Endothelial cell of umbilical vein (primary cell): ENCODE measurements around the gene ATP13A4. TPM values are rescaled to one million over a fixed set of nuclear protein-coding genes. Genes with fewer than 3 reads are reported as not detected.

Experiments used
- BruUV-seq: library from RNA; stranded (reverse); fragments of 400-500 nt; replicated peaks from 2 replicates; lab custom pipeline; 2021; lab: Mats Ljungman, UMichigan
- CTCF ChIA-PET: fragments of 300-600, 350-600 bp; sonication (Branson Sonifier 250); formaldehyde crosslinking; loops from one replicate; lab custom pipeline; 2021; ENCODE audit warnings: antibody characterized with exemption, inconsistent platforms; lab: Charles Lee
- POLR2A ChIA-PET: fragments of 300-600, 350-600 bp; sonication (Branson Sonifier 250); formaldehyde crosslinking; loops from one replicate; lab custom pipeline; 2021; ENCODE audit warnings: antibody characterized with exemption, inconsistent platforms; lab: Charles Lee
- DNase-seq: peaks from one replicate; pipeline ENCODE4 v3.0.0-alpha.2; 2011; ENCODE audit warnings: low read depth, low spot score
- FAIRE-seq: peaks from 2 replicates; lab custom pipeline; 2011; peaks lifted over from hg19 to GRCh38; lab: Jason Lieb, UNC
- H2AFZ ChIP-seq: 2 replicates; pipeline ENCODE4 v1.6.0; 2012; ENCODE audit warnings: low read depth, low read length, control low read depth, inconsistent platforms
- H3K27ac ChIP-seq: 2 replicates; pipeline ENCODE4 v1.5.1; 2011; ENCODE audit warnings: low read depth, mild to moderate bottlenecking, control low read depth, low read length, moderate library complexity; ENCODE audit not compliant: insufficient read depth
- H3K27me3 ChIP-seq, 2 experiments: 2 replicates each; pipeline versions ENCODE4 v1.6.0 to v1.6.1; 2011; ENCODE audit warnings: low read length in 2 of 2, mixed read lengths in 1 of 2; ENCODE audit not compliant: control insufficient read depth in 2 of 2, insufficient read depth in 2 of 2
- H3K36me3 ChIP-seq, 2 experiments: 2 replicates in 1 of 2; 3 replicates in 1 of 2; pipeline ENCODE4 v1.5.1; 2011; ENCODE audit warnings: low read length in 2 of 2, mild to moderate bottlenecking in 1 of 2, moderate library complexity in 1 of 2; ENCODE audit not compliant: control insufficient read depth in 2 of 2, insufficient read depth in 2 of 2; ENCODE audit errors: extremely low read depth in 1 of 2
- H3K4me1 ChIP-seq: 3 replicates; pipeline ENCODE4 v1.5.1; 2011; ENCODE audit warnings: mild to moderate bottlenecking, low read length; ENCODE audit not compliant: control insufficient read depth, insufficient read depth; ENCODE audit errors: extremely low read depth
- H3K4me2 ChIP-seq: 2 replicates; pipeline ENCODE4 v1.6.1; 2011; ENCODE audit warnings: low read length, control low read depth, mixed read lengths; ENCODE audit not compliant: insufficient read depth
- H3K4me3 ChIP-seq, 3 experiments: fragments of 200-600 bp in 1 of 3; sonication (generic), shearing (Covaris generic) in 1 of 3; replicated peaks in 1 of 3; 2 replicates each; pipeline ENCODE4 v1.5.1; 2011 to 2016; ENCODE audit warnings: control low read depth in 3 of 3, low read length in 3 of 3, mild to moderate bottlenecking in 2 of 3, inconsistent platforms in 1 of 3, low read depth in 1 of 3, moderate library complexity in 1 of 3; ENCODE audit not compliant: insufficient read depth in 1 of 3
- H3K79me2 ChIP-seq: 2 replicates; pipeline ENCODE4 v1.6.0; 2012; ENCODE audit warnings: low read length, inconsistent platforms; ENCODE audit not compliant: control insufficient read depth, insufficient read depth
- H3K9ac ChIP-seq: replicated peaks from 2 replicates; pipeline ENCODE3; 2011; ENCODE audit warnings: low read length, control low read depth; ENCODE audit not compliant: insufficient read depth; ENCODE audit errors: extremely low read depth
- H3K9me1 ChIP-seq: replicated peaks from 3 replicates; pipeline ENCODE4 v1.6.0; 2011; ENCODE audit warnings: mild to moderate bottlenecking, low read length; ENCODE audit not compliant: control insufficient read depth, insufficient read depth; ENCODE audit errors: extremely low read depth
- H3K9me3 ChIP-seq: replicated peaks from 2 replicates; pipeline ENCODE4 v1.5.1; 2012; ENCODE audit warnings: low read length, inconsistent platforms; ENCODE audit not compliant: control insufficient read depth, insufficient read depth
- H4K20me1 ChIP-seq: replicated peaks from 2 replicates; pipeline ENCODE3; 2011; ENCODE audit warnings: mild to moderate bottlenecking, low read length; ENCODE audit not compliant: control insufficient read depth, insufficient read depth; ENCODE audit errors: extremely low read depth
- CTCF ChIP-seq, 2 donors: IDR thresholded peaks; 1 replicate in 1 of 2; 2 replicates in 1 of 2; pipeline ENCODE4 v1.5.1; 2011; ENCODE audit warnings: low read length in 2 of 2, mild to moderate bottlenecking in 2 of 2, moderate library complexity in 2 of 2, control low read depth in 1 of 2, inconsistent platforms in 1 of 2, low read depth in 1 of 2; ENCODE audit not compliant: insufficient read depth in 1 of 2; ENCODE audit errors: extremely low read depth in 1 of 2
- EZH2 ChIP-seq: IDR thresholded peaks from 2 replicates; pipeline ENCODE4 v1.6.1; 2012; ENCODE audit warnings: borderline replicate concordance, low read depth, mild to moderate bottlenecking, moderate library complexity, low read length, inconsistent platforms; ENCODE audit not compliant: severe bottlenecking
- FOS ChIP-seq: IDR thresholded peaks from 2 replicates; pipeline ENCODE4 v1.6.1; 2011; ENCODE audit warnings: mild to moderate bottlenecking, low read length, moderate library complexity, borderline replicate concordance; ENCODE audit not compliant: insufficient read depth
- GATA2 ChIP-seq: IDR thresholded peaks from 2 replicates; pipeline ENCODE4 v1.7.0; 2011; ENCODE audit warnings: low read depth, mild to moderate bottlenecking, moderate library complexity, mixed read lengths, low read length; ENCODE audit not compliant: insufficient read length, insufficient read depth
- JUN ChIP-seq: IDR thresholded peaks from 2 replicates; pipeline ENCODE4 v1.6.1; 2011; ENCODE audit warnings: borderline replicate concordance, low read depth; ENCODE audit not compliant: insufficient read length, insufficient read depth
- MYC ChIP-seq: IDR thresholded peaks from one replicate; pipeline ENCODE4 v1.6.1; 2011; ENCODE audit warnings: mild to moderate bottlenecking, low read depth, low read length
- POLR2A ChIP-seq: IDR thresholded peaks from 2 replicates; pipeline ENCODE4 v1.6.1; 2012; ENCODE audit warnings: low read depth, mild to moderate bottlenecking, control low read depth, low read length
- POLR2AphosphoS5 ChIP-seq: IDR thresholded peaks from 2 replicates; pipeline ENCODE4 v1.6.1; 2012; ENCODE audit warnings: low read depth, mild to moderate bottlenecking, control low read depth, low read length, moderate library complexity; ENCODE audit not compliant: insufficient read depth
- dilution Hi-C: fragments of 300-500 bp; cut with MboI; formaldehyde crosslinking; loops from one replicate; pipeline ENCODE4 v1.15.0; 2019; ENCODE audit warnings: low sequenced_read_pairs; ENCODE audit not compliant: extremely low pct_ligation_motif_present
- intact Hi-C: fragments of 100-400 bp; cut with micrococcal nuclease; formaldehyde crosslinking; loops from one replicate; pipeline ENCODE4 v1.10.0; 2022
- polyA plus RNA-seq, 4 experiments: library from polyadenylated mRNA; depleted of rRNA in 3 of 4; stranded (reverse) in 3 of 4; unstranded in 1 of 4; fragments of >200 nt; gene quantifications; 2 replicates each; pipeline versions ENCODE4 v1.2.1 to v1.2.3, GENCODE V29; 2011 to 2012; ENCODE audit warnings: missing spikeins in 1 of 4
- total RNA-seq: library from RNA; stranded (reverse); gene quantifications from 2 replicates; pipeline ENCODE4 v1.2.3, GENCODE V29; 2021

The ATP13A4 gene
- total and polyA plus RNA-seq, 2 donors (not counting 3 experiments of a cell fraction or from before 2014, with no cell fraction given), result not detected

- no peak for TF ChIP-seq JUN
- TF ChIP-seq CTCF (IDR thresholded peaks at IDR 0.05; ENCODE audit: extremely low read depth in 1 of 2, insufficient read depth in 1 of 2, low read depth in 1 of 2, low read length in 2 of 2), result no peak
- TF ChIP-seq EZH2, result no peak
- TF ChIP-seq MYC, result no peak
- no peak for TF ChIP-seq GATA2
- no peak for TF ChIP-seq POLR2AphosphoS5
- TF ChIP-seq FOS, result no peak
- TF ChIP-seq POLR2A, result no peak
- Histone ChIP-seq H3K9ac (no peak overlapping the region), H3K27me3 (peaks cover 2 to 3% of the 10 kb centered on the region in 2 experiments), H3K79me2 (no peaks in the 10 kb centered on the region), H2AFZ (no peak overlapping the region), H3K4me2 (no peak overlapping the region), H3K36me3 (no peaks in the 10 kb centered on the region), H3K27ac (no peak overlapping the region), H3K9me1 (no peaks in the 10 kb centered on the region), H3K9me3 (no peaks in the 10 kb centered on the region), H3K4me1 (no peaks in the 10 kb centered on the region), H4K20me1 (no peaks in the 10 kb centered on the region), H3K4me3 (no peak overlapping the region)
- no TSS peak for BruUV-seq
- DNase-seq (no peak), FAIRE-seq (no peak)
- intact Hi-C loops, result no loop called here
- ChIA-PET POLR2A (no interaction called here), CTCF (interaction anchor here (1.6 kb wide), 1 partner anchor 747 kb away, joined by 7 read pairs; no protein-coding TSS in a partner anchor)
- dilution Hi-C loops, result no loop called here
Observed at GRCh38 chr3:193560091-193560490, 5.4 kb upstream of the ATP13A4 start.
